Vagina (tissue), 2 donors: ENCODE results near the gene FHIT.

Experiments used
- CTCF ChIP-seq, 3 experiments: fragments of 450-650 bp in 2 of 3; fragments of 200-600 bp in 1 of 3; sonication (generic) in 1 of 3; IDR thresholded peaks; one replicate each; pipeline ENCODE4 v1.5.1; 2017 to 2019; ENCODE audit warnings: antibody characterized with exemption in 3 of 3, mild to moderate bottlenecking in 2 of 3, moderate library complexity in 2 of 3
- POLR2A ChIP-seq, 2 donors: fragments of 450-650 bp; IDR thresholded peaks; one replicate each; pipeline ENCODE4 v1.6.1; 2017; ENCODE audit warnings: antibody characterized with exemption in 2 of 2, mild to moderate bottlenecking in 2 of 2, moderate library complexity in 2 of 2
- POLR2AphosphoS5 ChIP-seq, 2 donors: sonication (generic); formaldehyde crosslinking; IDR thresholded peaks; one replicate each; pipeline ENCODE4 v1.9.0; 2017; ENCODE audit warnings: antibody characterized with exemption in 2 of 2, mild to moderate bottlenecking in 2 of 2, low read depth in 1 of 2; ENCODE audit not compliant: insufficient read depth in 1 of 2

DNA sequence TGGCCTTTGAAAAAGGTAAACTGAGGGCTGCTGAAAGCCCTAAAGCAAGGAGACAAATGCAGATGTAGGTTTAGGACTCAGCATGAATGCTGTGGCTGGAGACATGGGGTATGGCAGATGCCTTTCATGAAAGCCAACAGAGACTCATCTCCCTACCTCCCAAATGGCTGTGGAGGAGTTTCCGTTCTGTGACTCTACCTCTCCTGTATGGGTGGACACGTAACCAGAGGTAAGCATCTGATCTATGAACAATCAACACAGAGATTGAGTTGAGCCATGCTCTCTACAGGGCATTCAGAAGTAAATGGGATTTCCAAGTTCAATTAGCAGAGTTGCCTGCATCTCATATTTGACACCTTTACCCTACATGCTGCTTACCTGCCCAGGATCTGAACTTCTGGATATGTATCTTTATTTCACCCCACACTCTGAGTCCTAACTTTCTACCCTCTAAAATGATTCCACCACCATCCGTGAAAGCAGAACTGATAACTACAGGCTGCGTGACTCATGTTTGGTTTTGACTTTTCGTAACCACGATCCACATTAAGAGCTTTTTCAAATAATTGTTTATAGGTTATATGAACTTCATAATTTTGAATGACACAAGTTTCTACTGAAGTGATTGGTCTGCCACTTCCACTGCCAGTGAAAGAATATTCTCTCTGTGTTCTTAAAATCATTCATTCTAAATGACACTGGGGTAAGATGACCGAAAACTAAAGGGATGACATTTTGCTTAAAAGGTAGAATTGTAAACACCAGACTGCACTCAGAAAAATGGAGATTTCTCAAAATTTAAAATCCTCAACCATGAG, 1058.7 kb downstream of the FHIT start:
- TF ChIP-seq POLR2AphosphoS5 (IDR thresholded peaks at IDR 0.05; ENCODE audit: insufficient read depth in 1 of 2, low read depth in 1 of 2), result no peak
- TF ChIP-seq CTCF (IDR thresholded peaks at IDR 0.05), result no peak
- TF ChIP-seq POLR2A (IDR thresholded peaks at IDR 0.05), result no peak
